ENCODE results near the gene DMBT1. TPM values are rescaled to one million over a fixed set of nuclear protein-coding genes. Genes with fewer than 3 reads are reported as not detected.

The DMBT1 gene
- polyA plus RNA-seq, 3 donors from 2014 or later, result not detected

- Mint-ChIP-seq H3K4me1 (no peaks in the 10 kb centered on the region), H3K4me3 (no peak overlapping the region), H3K9me3 (no peaks in the 10 kb centered on the region), H3K36me3 (no peaks in the 10 kb centered on the region), H3K27ac (no peak overlapping the region), H3K27me3 (ENCODE audit: low read depth in 3 of 3) (peaks cover 4 to 14% (median 8%) of the 10 kb centered on the region in 3 donors)
- DNase-seq, result no peak
Measured at GRCh38 chr10:122665329-122665860, 104.8 kb downstream of the DMBT1 start.

- no peak overlapping the region for H3K4me3 Mint-ChIP-seq
- no peak overlapping the region for H3K27ac Mint-ChIP-seq
- no peaks in the 10 kb centered on the region for H3K4me1 Mint-ChIP-seq
- H3K27me3 Mint-ChIP-seq (ENCODE audit: low read depth in 3 of 3), result peaks cover 4 to 10% (median 8%) of the 10 kb centered on the region in 3 donors
- DNase-seq, result no peak
- H3K36me3 Mint-ChIP-seq, result no peaks in the 10 kb centered on the region
- H3K9me3 Mint-ChIP-seq, result peaks cover 0 to under 1% (median 0%) of the 10 kb centered on the region in 6 donors
Measured at GRCh38 chr10:122665946-122666345, 105.4 kb downstream of the DMBT1 start.

DNA sequence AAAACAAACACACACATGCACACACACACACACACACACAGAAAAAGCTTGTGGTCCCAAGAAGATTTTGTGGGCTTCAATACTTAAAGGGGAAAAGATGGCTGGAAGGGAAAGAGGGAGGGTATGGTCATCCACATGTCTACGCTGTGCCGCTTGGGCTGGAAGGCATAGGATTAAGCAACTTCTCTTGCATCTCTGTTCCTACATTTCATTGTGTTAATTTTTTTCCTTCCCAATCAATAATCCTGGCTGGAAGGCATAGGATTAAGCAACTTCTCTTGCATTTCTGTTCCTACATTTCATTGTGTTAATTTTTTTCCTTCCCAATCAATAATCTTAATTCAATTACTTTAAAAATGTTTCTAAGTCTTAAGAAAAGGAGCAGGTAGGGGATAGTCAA is 108.5 kb downstream of the DMBT1 start:
- Mint-ChIP-seq H3K4me3 (no peak overlapping the region), H3K9me3 (peaks cover 0 to 2% (median 0%) of the 10 kb centered on the region in 6 donors), H3K27me3 (ENCODE audit: low read depth in 3 of 3) (peaks cover 1 to 6% (median 5%) of the 10 kb centered on the region in 3 donors), H3K36me3 (no peaks in the 10 kb centered on the region), H3K27ac (no peak overlapping the region), H3K4me1 (no peaks in the 10 kb centered on the region)
- no peak for DNase-seq

DNA sequence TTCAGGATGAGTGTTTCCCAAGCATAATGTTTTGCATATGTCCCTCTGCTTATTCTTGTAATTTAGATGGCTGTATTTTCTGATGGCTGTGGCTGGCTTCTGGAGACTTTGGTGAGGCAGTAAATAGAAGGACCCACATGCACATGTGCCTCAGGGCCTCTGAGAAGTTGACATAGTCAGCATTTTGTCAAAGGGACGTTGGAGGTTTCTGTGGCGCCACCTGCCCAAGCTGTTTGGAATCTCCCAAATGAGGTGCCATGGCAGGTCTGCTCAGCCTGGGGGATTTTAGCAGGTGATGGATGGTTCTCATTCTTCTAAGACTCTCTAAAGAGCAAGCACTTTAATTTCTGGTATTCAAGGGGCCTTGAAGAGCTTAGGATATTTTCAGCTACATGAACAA is 109.3 kb downstream of the DMBT1 start:
- Mint-ChIP-seq H3K27ac (no peak overlapping the region), H3K36me3 (no peaks in the 10 kb centered on the region), H3K4me1 (no peaks in the 10 kb centered on the region), H3K9me3 (peaks cover 0 to 2% (median 0%) of the 10 kb centered on the region in 6 donors), H3K4me3 (no peak overlapping the region), H3K27me3 (ENCODE audit: low read depth in 3 of 3) (peaks cover 2 to 4% (median 4%) of the 10 kb centered on the region in 3 donors)
- DNase-seq, result no peak

DNA sequence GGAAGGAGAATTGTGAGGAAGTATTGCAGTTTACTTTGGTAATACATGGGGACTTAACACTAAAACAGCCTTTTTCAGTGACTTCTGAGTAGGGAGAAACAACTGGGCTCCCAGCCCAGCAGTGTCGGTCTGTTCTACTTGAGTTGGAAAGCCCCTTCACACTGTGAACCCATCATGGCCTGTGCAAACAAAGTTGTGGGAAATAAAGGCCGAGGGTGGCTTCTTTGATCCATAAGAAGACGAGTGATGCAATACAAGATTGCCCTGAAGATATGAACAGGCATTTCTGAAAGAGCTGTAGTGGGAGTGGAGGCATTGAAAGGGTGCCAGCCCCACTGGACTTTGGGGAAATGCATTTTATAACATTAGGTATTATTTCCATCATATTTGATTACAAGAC is 110.8 kb downstream of the DMBT1 start:
- H3K4me3 Mint-ChIP-seq, result no peak overlapping the region
- H3K27me3 Mint-ChIP-seq (ENCODE audit: low read depth in 3 of 3), result peaks cover 3 to 4% (median 4%) of the 10 kb centered on the region in 3 donors
- H3K36me3 Mint-ChIP-seq, result no peaks in the 10 kb centered on the region
- DNase-seq, result no peak
- H3K4me1 Mint-ChIP-seq, result no peaks in the 10 kb centered on the region
- H3K9me3 Mint-ChIP-seq, result peaks cover 0 to 2% (median 0%) of the 10 kb centered on the region in 6 donors
- no peak overlapping the region for H3K27ac Mint-ChIP-seq

- Mint-ChIP-seq H3K36me3 (no peaks in the 10 kb centered on the region), H3K27ac (no peak overlapping the region), H3K4me3 (no peak overlapping the region), H3K27me3 (ENCODE audit: low read depth in 3 of 3) (peaks cover 3 to 4% (median 4%) of the 10 kb centered on the region in 3 donors), H3K4me1 (no peaks in the 10 kb centered on the region), H3K9me3 (peaks cover 0 to 2% (median 0%) of the 10 kb centered on the region in 6 donors)
- DNase-seq, result no peak
Measured at GRCh38 chr10:122672655-122673054, 112.1 kb downstream of the DMBT1 start.

- Mint-ChIP-seq H3K27me3 (ENCODE audit: low read depth in 3 of 3) (peaks cover 2 to 4% (median 3%) of the 10 kb centered on the region in 3 donors), H3K27ac (no peak overlapping the region), H3K36me3 (no peaks in the 10 kb centered on the region), H3K4me3 (no peak overlapping the region), H3K4me1 (no peaks in the 10 kb centered on the region), H3K9me3 (peaks cover 0 to 2% (median 0%) of the 10 kb centered on the region in 6 donors)
- no peak for DNase-seq
Measured at GRCh38 chr10:122673269-122673668, 112.7 kb downstream of the DMBT1 start.

DNA sequence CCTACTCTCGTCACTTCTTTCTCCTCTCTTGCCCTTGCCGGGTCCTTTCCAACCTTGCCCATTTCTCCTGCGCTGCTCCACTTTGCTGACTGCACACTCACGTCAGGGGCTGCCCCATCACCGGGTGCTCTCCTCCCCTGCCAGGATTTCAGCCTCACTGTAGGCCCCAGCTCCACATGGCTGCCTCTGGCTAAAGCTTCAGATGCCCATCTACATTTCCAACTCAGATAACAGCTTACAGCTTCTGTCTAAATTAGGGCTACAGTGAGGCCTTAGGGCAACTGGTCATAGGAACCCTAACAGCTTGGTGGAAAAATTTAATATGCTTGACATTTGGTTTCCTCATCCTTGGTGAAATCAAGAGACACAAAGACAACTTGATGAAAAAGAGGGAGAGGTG is 113.2 kb downstream of the DMBT1 start:
- Mint-ChIP-seq H3K27ac (no peak overlapping the region), H3K27me3 (ENCODE audit: low read depth in 3 of 3) (peaks cover 3 to 4% (median 4%) of the 10 kb centered on the region in 3 donors), H3K9me3 (peaks cover 0 to 2% (median 0%) of the 10 kb centered on the region in 6 donors), H3K4me3 (no peak overlapping the region), H3K36me3 (no peaks in the 10 kb centered on the region), H3K4me1 (no peaks in the 10 kb centered on the region)
- no peak for DNase-seq

- Mint-ChIP-seq H3K27me3 (ENCODE audit: low read depth in 3 of 3) (peaks cover 3 to 8% (median 6%) of the 10 kb centered on the region in 3 donors), H3K36me3 (no peaks in the 10 kb centered on the region), H3K4me1 (no peaks in the 10 kb centered on the region), H3K27ac (no peak overlapping the region), H3K4me3 (no peak overlapping the region), H3K9me3 (peaks cover 0 to 2% (median 0%) of the 10 kb centered on the region in 6 donors)
- no peak for DNase-seq
Measured at GRCh38 chr10:122674781-122675180, 114.2 kb downstream of the DMBT1 start.

GRCh38 chr10:122675278-122675677 is 114.7 kb downstream of the DMBT1 start:
- peaks cover 3 to 8% (median 6%) of the 10 kb centered on the region in 3 donors for H3K27me3 Mint-ChIP-seq (ENCODE audit: low read depth in 3 of 3)
- H3K36me3 Mint-ChIP-seq, result no peaks in the 10 kb centered on the region
- no peak overlapping the region for H3K4me3 Mint-ChIP-seq
- H3K4me1 Mint-ChIP-seq, result no peaks in the 10 kb centered on the region
- DNase-seq, result no peak
- no peak overlapping the region for H3K27ac Mint-ChIP-seq
- H3K9me3 Mint-ChIP-seq, result peaks cover 0 to 2% (median 0%) of the 10 kb centered on the region in 6 donors

DNA sequence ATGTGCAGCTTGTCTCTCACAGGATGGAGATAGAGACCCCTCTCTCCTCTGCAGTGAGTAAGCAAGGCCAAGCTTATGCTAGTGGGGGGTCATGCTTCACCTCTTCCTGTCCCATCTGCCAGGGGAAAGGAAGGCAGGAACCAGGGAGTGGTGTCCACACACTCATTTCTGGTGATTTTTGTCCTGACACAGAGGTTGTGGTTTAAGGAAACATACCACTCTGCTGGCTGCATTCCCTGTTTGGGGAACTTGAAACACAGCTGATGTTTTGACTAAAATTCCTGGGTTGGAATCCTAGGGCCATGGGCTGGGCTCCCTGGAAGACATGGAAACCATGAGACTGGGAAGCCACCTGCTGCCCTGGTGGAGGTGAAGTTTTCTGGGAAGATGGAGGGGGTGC is 117.7 kb downstream of the DMBT1 start:
- Mint-ChIP-seq H3K36me3 (no peaks in the 10 kb centered on the region), H3K27ac (no peak overlapping the region), H3K9me3 (no peaks in the 10 kb centered on the region), H3K4me1 (no peaks in the 10 kb centered on the region), H3K4me3 (no peak overlapping the region), H3K27me3 (ENCODE audit: low read depth in 3 of 3) (peaks cover 3 to 8% (median 4%) of the 10 kb centered on the region in 3 donors)
- no peak for DNase-seq

DNA sequence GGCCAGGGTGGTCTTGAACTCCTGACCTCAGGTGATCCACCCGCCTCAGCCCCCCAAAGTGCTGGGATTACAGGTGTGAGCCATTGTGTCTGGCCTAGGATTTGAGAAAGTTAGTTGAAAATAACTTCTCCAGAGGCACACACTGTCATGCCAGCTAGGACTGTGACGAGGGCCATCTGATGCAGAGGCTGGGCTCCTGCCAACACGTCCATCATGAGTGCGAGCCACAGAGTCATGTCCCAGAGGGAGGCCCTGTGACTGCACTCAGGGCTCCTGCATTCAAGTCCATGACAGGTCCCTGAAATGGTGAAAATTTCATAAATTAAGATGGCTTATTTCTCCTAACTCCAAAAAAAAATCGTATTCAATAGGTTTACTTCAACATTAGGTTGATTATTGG is 122.0 kb downstream of the DMBT1 start:
- no peaks in the 10 kb centered on the region for H3K36me3 Mint-ChIP-seq
- peaks cover 2 to 11% (median 3%) of the 10 kb centered on the region in 3 donors for H3K27me3 Mint-ChIP-seq (ENCODE audit: low read depth in 3 of 3)
- no peak overlapping the region for H3K4me3 Mint-ChIP-seq
- H3K27ac Mint-ChIP-seq, result no peak overlapping the region
- no peaks in the 10 kb centered on the region for H3K9me3 Mint-ChIP-seq
- no peak for DNase-seq
- H3K4me1 Mint-ChIP-seq, result no peaks in the 10 kb centered on the region

- H3K9me3 Mint-ChIP-seq, result no peaks in the 10 kb centered on the region
- DNase-seq, result no peak
- H3K4me3 Mint-ChIP-seq, result no peak overlapping the region
- no peaks in the 10 kb centered on the region for H3K36me3 Mint-ChIP-seq
- H3K4me1 Mint-ChIP-seq, result no peaks in the 10 kb centered on the region
- peaks cover 0 to 15% (median 5%) of the 10 kb centered on the region in 3 donors for H3K27me3 Mint-ChIP-seq (ENCODE audit: low read depth in 3 of 3)
- no peak overlapping the region for H3K27ac Mint-ChIP-seq
Measured at GRCh38 chr10:122688293-122688989, 127.9 kb downstream of the DMBT1 start.

DNA sequence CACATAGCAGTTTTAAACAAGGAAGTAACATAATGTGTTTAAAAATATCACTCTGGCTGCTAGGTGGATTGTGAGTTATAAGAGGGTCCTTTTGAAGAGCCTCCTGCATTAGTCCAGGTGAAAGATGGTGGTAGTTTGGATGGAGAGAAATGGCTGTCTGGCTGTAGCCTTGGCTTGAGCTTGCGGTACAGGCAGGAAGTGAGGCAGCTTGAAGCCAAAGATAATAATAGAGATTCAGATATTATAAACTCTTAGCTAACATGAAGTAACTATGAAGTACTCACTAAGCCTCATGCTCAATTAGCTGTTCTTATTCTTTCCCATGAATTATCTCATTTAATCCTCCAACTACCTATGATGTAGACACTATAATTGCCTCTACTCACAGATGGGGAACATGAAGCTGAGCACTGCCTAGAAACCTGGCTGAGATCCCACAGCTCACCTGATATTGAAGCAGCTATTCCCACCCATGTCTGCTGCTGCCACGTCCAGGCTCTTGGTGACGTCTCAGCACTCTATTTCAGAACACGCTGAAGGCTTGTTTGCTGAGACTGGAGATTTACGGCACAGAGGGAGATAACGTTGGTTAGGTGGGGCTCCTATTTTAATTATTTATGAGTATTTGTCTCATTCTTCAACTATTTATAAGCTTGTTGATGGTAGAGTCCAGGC is 128.7 kb downstream of the DMBT1 start:
- Mint-ChIP-seq H3K27me3 (ENCODE audit: low read depth in 3 of 3) (peaks cover 0 to 13% (median 2%) of the 10 kb centered on the region in 3 donors), H3K27ac (no peak overlapping the region)

More for the DNA sequence above, 128.7 kb downstream of the DMBT1 start:
- Mint-ChIP-seq H3K9me3 (no peaks in the 10 kb centered on the region), H3K36me3 (no peaks in the 10 kb centered on the region), H3K4me3 (no peak overlapping the region), H3K4me1 (no peaks in the 10 kb centered on the region)
- DNase-seq, result no peak
